ENCODE data around the gene PRCP.
A peak's percentile ranks its signal among the peaks of the same experiment; 100 is the strongest.
"Not testable (repeated sequence)": the region's sequence is repeated elsewhere in the genome, so short reads cannot be mapped to it uniquely, and the experiment has no call there.

The PRCP gene

DNA sequence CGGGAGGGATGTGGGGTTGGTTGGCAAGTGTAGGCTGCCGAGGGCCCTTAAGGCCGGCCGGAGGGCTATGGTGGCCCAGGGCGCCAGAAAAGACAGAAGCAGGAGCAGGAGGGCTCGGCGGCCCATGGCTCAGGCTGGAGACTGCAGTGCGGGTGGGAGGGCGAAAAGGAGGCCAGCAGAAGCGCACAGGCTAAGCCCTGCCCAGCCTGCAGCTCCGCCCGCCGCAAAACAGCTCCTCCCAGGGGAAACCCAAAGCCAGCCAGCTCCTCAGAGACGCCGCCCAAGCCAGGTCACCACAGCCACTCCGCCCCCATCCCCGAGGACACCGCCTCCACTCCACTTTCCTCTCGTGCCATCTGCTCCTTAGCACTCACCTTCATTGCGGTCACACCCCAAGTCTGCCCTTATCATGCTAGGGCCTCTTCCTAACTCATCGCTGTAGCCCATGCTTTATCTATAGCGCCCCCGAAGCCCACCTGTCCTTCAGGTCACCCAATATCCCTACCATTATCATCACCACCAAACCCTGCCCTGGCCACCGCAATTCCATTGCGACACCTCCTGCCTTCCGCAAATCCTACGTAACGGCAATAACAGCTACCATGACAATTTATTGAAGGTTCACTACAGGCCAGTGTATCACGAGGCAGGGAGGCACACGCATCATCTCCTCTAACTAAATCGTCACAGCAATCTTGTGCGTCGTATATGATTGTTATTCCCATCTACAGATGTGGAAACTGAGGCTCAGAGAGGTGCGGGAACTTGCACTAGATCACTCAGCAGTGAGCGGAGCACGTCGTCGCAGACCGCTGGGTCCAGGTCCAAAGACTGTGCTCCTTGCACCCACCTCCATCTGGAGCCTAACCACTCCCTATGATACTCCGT is at the start of gene PRCP:
TSS of gene PRCP (minus strand) at position 154 of the 888 bp plus-strand sequence. CDS start at position 126, 28 bp downstream.
- DNase-seq, result peak; percentile 60

- DNase-seq, result no peak
Measured at GRCh38 chr11:82949352-82949751, 49.1 kb upstream of the PRCP start.

GRCh38 chr11:82945682-82946081 is 45.5 kb upstream of the PRCP start:
- no peak for DNase-seq

GRCh38 chr11:82945041-82945440 is 44.8 kb upstream of the PRCP start:
- not testable (repeated sequence) for DNase-seq

- DNase-seq, result no peak
Measured at GRCh38 chr11:82944198-82944597, 44.0 kb upstream of the PRCP start.

DNA sequence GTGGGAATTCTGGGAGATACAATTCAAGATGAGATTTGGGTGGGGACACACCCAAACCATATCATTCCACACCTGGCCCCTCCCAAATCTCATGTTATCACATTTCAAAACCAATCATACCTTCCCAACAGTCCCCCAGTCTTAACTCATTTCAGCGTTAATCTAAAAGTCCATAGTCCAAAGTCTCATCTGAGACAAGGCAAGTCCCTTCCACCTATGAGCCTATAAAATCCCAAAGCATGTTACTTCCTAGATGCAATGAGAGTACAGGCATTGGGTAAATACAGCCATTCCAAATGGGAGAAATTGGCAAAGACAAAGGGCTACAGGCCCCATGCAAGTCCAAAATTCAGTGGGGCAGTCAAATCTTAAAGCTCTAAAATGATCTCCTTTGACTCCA is 43.2 kb upstream of the PRCP start:
- DNase-seq, result not testable (repeated sequence)

DNA sequence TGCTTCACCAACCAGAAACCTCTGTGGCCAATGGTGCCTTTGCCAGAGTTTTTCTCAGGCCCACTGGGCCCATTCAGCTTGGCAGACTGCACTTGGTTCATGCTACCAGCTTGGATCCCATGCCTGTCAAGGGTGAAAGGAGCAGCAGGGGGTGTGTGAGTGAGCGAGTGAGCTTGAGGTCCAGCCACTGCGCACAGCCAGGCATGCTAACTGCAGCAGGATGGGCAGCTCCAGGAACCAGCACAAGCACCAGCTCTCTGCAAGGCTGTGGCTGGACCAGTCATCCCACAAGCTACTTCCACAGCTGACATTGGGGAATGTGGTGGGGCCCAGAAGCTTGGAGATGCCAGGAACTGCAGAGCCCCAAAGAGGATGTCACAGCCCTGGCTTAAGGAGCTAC is 42.1 kb upstream of the PRCP start:
- no peak for DNase-seq

GRCh38 chr11:82939456-82939855 is 39.2 kb upstream of the PRCP start:
- no peak for DNase-seq

- no peak for DNase-seq
Measured at GRCh38 chr11:82937554-82937953, 37.3 kb upstream of the PRCP start.

DNA sequence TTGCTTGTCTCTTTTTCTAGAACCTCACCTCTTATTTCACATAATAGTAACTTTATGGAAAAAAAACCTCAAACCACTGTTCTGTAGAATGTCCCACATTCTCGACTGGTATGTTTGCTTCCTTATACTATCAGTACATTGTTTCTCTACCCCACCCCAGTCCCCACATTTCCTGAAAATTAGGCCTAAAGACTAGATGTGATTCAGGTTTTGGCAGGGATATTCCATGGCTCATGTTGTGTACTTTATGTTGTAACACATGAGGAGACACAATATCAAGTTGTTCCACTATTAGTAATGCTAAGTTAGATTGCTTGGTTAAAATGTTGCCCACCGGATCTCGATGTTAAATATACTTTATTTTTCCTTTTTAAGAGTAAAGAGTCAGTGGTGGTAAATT is 36.0 kb upstream of the PRCP start:
- DNase-seq, result no peak

DNA sequence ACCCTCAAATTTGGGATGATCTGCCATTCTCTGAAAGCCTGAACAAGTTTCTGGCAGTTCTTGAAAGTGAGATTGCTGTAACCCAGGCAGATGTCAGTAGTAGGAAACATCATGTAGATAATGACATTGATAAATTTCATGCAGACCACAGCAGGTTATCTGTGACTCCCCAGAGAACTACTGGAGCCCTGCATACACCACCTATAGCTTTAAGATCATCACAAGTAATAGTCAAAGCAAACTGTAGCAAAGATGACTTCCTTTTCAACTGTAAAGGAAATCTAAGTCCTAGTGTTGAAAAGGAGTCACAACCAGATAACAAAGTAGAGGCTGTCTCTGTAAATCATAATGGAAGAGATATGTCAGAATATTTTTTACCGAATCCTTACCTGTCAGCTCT is 32.3 kb upstream of the PRCP start:
- no peak for DNase-seq

GRCh38 chr11:82930734-82931133 is 30.5 kb upstream of the PRCP start:
- DNase-seq, result no peak

DNA sequence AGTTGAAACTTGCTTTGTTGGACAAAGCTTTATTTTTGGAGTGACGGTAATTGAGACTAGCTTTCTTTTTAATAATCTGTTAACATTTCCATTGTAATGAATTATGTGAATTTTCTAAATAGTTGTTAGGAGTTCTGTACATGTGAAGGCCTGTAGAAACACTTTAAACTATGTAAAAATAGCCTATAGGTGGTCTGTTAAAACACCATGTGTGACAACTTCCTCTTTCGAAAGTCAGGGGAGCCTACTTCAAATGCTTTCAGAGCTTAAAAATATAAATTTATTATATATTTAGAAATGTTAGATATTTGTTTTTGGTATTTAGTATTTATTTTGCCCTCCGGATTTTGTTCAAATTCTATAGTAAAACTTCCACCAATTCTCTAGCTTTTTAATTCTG is 30.0 kb upstream of the PRCP start:
- no peak for DNase-seq

- DNase-seq, result no peak
Measured at GRCh38 chr11:82929121-82929520, 28.9 kb upstream of the PRCP start.

GRCh38 chr11:82927264-82927880 is 27.1 kb upstream of the PRCP start:
- DNase-seq, result peak; percentile 2

DNA sequence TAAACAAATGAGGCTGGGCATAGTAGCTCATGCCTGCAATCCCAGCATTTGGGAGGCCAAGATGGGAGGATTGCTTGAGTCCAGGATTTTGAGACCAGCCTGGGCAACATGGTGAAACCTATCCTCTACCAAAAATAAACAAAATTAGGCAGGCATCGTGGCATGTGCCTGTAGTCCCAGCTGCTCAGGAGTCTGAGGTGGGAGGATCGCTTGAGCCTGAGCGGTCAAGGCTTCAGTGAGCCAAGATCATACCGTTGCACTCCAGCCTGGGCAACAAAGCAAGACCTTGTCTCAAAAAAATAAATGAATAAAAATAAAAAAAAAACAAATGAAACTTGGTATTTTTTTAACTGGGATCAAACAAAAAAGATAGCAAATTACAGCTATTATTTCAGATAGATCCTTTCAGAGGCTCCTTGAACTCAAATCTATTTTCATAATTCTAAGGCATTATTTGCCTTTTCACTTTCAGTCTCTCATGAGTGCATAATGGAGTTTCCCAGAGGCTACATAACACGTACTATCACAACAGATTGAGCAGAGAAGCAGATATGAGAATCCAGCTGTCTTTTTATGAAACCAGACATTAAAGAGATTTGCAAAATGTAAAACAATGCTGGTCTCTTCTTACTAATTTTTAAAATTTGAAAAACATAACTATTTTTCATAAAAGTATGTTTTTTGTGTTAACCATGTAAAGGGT is 24.4 kb upstream of the PRCP start:
- no peak for DNase-seq

GRCh38 chr11:82922396-82923173 is 22.4 kb upstream of the PRCP start:
- DNase-seq, result not testable (repeated sequence)

GRCh38 chr11:82920227-82920626 is 20.0 kb upstream of the PRCP start:
- DNase-seq, result not testable (repeated sequence)

GRCh38 chr11:82919786-82920185 is 19.6 kb upstream of the PRCP start:
- not testable (repeated sequence) for DNase-seq

DNA sequence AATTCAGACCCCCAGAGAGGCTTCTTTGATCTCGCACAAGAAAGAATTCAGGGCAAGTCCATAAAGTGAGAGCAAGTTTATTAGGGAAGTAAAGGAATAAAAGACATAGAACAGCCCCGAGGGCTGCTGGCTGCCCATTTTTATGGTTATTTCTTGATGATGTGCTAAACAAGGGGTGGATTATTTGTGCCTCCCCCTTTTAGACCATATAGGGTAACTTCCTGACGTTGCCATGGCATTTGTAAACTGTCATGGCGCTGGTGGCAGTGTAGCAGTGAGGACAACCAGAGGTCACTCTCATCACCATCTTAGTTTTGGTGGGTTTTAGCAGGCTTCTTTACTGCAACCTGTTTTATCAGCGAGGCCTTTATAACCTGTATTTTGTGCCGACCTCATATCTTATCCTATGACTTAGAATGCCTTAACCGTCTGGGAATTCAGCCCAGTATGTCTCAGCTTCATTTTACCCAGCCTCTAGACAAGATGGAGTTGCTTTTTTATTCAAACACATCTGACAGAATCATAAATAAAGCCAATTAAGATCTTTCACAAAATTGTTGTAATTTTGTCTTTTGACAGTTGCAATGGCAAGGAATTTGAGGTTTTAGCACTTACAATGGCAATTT is 8.9 kb upstream of the PRCP start:
- no peak for DNase-seq

DNA sequence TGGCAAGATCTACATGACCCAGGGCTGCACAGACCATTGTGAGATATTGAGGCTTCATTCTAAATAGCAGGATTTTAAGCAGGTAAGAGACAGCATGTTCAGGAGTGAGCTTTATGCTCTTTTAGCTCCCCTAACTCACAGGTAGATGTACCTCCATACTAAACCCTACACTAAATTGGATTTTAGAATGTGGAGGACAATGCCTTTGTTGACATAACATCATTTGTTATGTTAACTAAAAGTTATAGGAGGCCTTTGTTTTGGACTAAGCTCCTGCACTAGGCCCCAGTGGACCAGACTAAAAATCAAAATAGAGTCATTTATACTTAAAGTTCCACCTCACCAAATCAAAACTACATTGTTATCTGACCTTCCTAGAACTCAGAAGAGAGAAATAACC is 8.1 kb upstream of the PRCP start:
- no peak for DNase-seq

DNA sequence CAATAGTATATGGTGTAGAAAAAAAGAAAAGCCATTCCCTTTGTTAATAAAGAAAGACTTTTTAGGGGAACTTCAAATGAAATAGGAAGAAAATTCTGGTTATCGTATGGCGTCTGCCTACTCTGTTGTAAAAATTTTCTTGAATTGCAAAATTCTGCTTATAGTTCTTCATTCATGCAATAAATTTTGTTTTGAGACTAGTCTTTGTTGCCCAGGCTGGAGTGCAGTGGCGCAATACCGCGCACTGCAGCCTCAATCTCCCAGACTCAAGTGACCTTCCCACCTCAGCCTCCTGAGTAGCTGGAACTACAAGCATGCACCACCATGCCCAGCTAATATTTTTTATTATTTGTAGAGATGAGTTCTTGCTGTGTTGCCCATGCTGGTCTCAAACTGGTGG is 7.1 kb upstream of the PRCP start:
- DNase-seq, result no peak

Data from NCI-H1048 (cell line).